SU-DHL-6 (cell line): ENCODE data around the gene C1orf198.

Experiments
- H2AFZ ChIP-seq: fragments of 200-600 bp; sonication (generic); 2 replicates; pipeline ENCODE4 v1.6.1; 2014; ENCODE audit warnings: low read depth, mild to moderate bottlenecking, moderate library complexity, mixed read lengths, antibody characterized with exemption, low read length; ENCODE audit not compliant: severe bottlenecking
- H3F3A ChIP-seq: fragments of 200-600 bp; shearing (Covaris generic); 2 replicates; pipeline ENCODE4 v1.6.0; 2016; ENCODE audit warnings: antibody characterized with exemption, mild to moderate bottlenecking; ENCODE audit not compliant: insufficient read depth
- H3K27ac ChIP-seq: fragments of 200-600 bp; sonication (generic); 2 replicates; pipeline ENCODE4 v1.5.1; 2016; ENCODE audit warnings: low read depth, mild to moderate bottlenecking, low read length, moderate library complexity, mixed read lengths
- H3K27me3 ChIP-seq: fragments of 200-600 bp; sonication (generic), shearing (Covaris generic); 2 replicates; pipeline ENCODE4 v1.6.0; 2014; ENCODE audit warnings: mild to moderate bottlenecking, low read length
- H3K36me3 ChIP-seq: fragments of 200-600 bp; sonication (generic); 2 replicates; pipeline ENCODE4 v1.6.1; 2014; ENCODE audit warnings: mild to moderate bottlenecking, low read length, mixed read lengths
- H3K4me2 ChIP-seq: fragments of 300-600, 200-600 bp; shearing (Covaris generic), sonication (generic); 2 replicates; pipeline ENCODE4 v1.6.0; 2014; ENCODE audit warnings: low read length, low read depth, mild to moderate bottlenecking; ENCODE audit not compliant: poor library complexity, severe bottlenecking
- H3K4me3 ChIP-seq: fragments of 200-600 bp; sonication (generic); 2 replicates; pipeline ENCODE4 v1.5.1; 2014; ENCODE audit warnings: antibody characterized with exemption, low read length, mild to moderate bottlenecking, mixed read lengths; ENCODE audit not compliant: insufficient read depth, poor library complexity, severe bottlenecking
- H3K79me2 ChIP-seq: fragments of 200-600 bp; sonication (generic); 2 replicates; pipeline ENCODE4 v1.6.1; 2014; ENCODE audit warnings: mild to moderate bottlenecking, low read length, moderate library complexity; ENCODE audit not compliant: insufficient read depth
- H3K9ac ChIP-seq: fragments of 200-600 bp; sonication (generic); 2 replicates; pipeline ENCODE4 v1.7.0; 2014; ENCODE audit warnings: mild to moderate bottlenecking, low read length
- H3K9me2 ChIP-seq: fragments of 200-600 bp; sonication (generic); replicated peaks from 2 replicates; pipeline ENCODE4 v1.6.1; 2014; ENCODE audit warnings: low read length; ENCODE audit not compliant: insufficient read depth
- H3K9me3 ChIP-seq: fragments of 200-600 bp; sonication (generic); 2 replicates; pipeline ENCODE4 v1.6.1; 2014; ENCODE audit warnings: low read length, mixed read lengths; ENCODE audit not compliant: insufficient read depth
- H4K20me1 ChIP-seq: fragments of 200-600 bp; sonication (generic); 2 replicates; pipeline ENCODE4 v1.6.1; 2014; ENCODE audit warnings: low read depth, mild to moderate bottlenecking, antibody characterized with exemption, low read length, moderate library complexity, mixed read lengths
- CTCF ChIP-seq: fragments of 200-600 bp; sonication (generic); IDR thresholded peaks from one replicate; pipeline ENCODE4 v1.5.1; 2017; ENCODE audit warnings: antibody characterized with exemption, mild to moderate bottlenecking, low read length, moderate library complexity; ENCODE audit not compliant: insufficient read depth, poor library complexity, severe bottlenecking
- EZH2phosphoT487 ChIP-seq: fragments of 200-600 bp; sonication (generic), shearing (Covaris generic); conservative IDR thresholded peaks from 2 replicates; pipeline ENCODE4 v1.6.1; 2018; ENCODE audit warnings: mild to moderate bottlenecking, antibody characterized with exemption, low read length, moderate library complexity, mixed read lengths

C1orf198 gene

GRCh38 chr1:230905733-230906132 lies 37.4 kb upstream of the C1orf198 start:
- H3K4me3 ChIP-seq, result no peak overlapping the region
- H3K9ac ChIP-seq, result no peak overlapping the region
- no peaks in the 10 kb centered on the region for H3K27me3 ChIP-seq
- TF ChIP-seq EZH2phosphoT487 (no peak), CTCF (no peak)
- H4K20me1 ChIP-seq, result no peaks in the 10 kb centered on the region
- no peak overlapping the region for H3K4me2 ChIP-seq
- H3F3A ChIP-seq, result no peaks in the 10 kb centered on the region
- H3K27ac ChIP-seq, result no peak overlapping the region
- no peaks in the 10 kb centered on the region for H3K79me2 ChIP-seq
- no peaks in the 10 kb centered on the region for H3K9me3 ChIP-seq
- H2AFZ ChIP-seq, result no peak overlapping the region
- H3K9me2 ChIP-seq, result no peaks in the 10 kb centered on the region
- H3K36me3 ChIP-seq, result peaks cover 6% of the 10 kb centered on the region; the same call in 1 of the 2 replicates

GRCh38 chr1:230902349-230902923 lies 34.1 kb upstream of the C1orf198 start:
- Histone ChIP-seq H3K4me3 (no peak overlapping the region), H3K27ac (no peak overlapping the region), H3K9me3 (no peaks in the 10 kb centered on the region), H3F3A (no peaks in the 10 kb centered on the region), H4K20me1 (no peaks in the 10 kb centered on the region), H3K9ac (no peak overlapping the region), H3K27me3 (no peaks in the 10 kb centered on the region), H3K36me3 (peaks cover 6% of the 10 kb centered on the region; the same call in 1 of the 2 replicates), H3K4me2 (no peak overlapping the region), H3K9me2 (no peaks in the 10 kb centered on the region), H2AFZ (no peak overlapping the region), H3K79me2 (no peaks in the 10 kb centered on the region)
- TF ChIP-seq CTCF (no peak), EZH2phosphoT487 (no peak)

GRCh38 chr1:230901671-230902070 lies 33.4 kb upstream of the C1orf198 start:
- no peak overlapping the region for H3K27ac ChIP-seq
- no peaks in the 10 kb centered on the region for H3K9me3 ChIP-seq
- no peaks in the 10 kb centered on the region for H3K27me3 ChIP-seq
- H4K20me1 ChIP-seq, result no peaks in the 10 kb centered on the region
- peaks cover 5% of the 10 kb centered on the region; the same call in 1 of the 2 replicates for H3K36me3 ChIP-seq
- H3K9ac ChIP-seq, result no peak overlapping the region
- no peaks in the 10 kb centered on the region for H3K9me2 ChIP-seq
- no peaks in the 10 kb centered on the region for H3F3A ChIP-seq
- no peak overlapping the region for H3K4me3 ChIP-seq
- TF ChIP-seq CTCF (no peak), EZH2phosphoT487 (no peak)
- no peaks in the 10 kb centered on the region for H3K79me2 ChIP-seq
- H2AFZ ChIP-seq, result no peak overlapping the region
- no peak overlapping the region for H3K4me2 ChIP-seq
